Lower leg skin (tissue), 4 donors: ENCODE data around the gene KLF7. TPM values are rescaled to one million over a fixed set of nuclear protein-coding genes. Genes with fewer than 3 reads are reported as not detected.
A peak's percentile ranks its signal among the peaks of the same experiment; 100 is the strongest.

Experiments
- DNase-seq, 2 donors: peaks; one replicate each; pipeline ENCODE4 v3.0.0-alpha.2; 2019; ENCODE audit warnings: low spot score in 2 of 2
- H3K4me3 ChIP-seq: fragments of 200-600 bp; sonication (generic); 2 replicates; pipeline ENCODE4 v1.5.1; 2017; ENCODE audit warnings: mild to moderate bottlenecking, low read depth; ENCODE audit not compliant: poor library complexity, severe bottlenecking
- CTCF ChIP-seq, 3 donors: fragments of 450-650 bp; IDR thresholded peaks; one replicate each; pipeline ENCODE4 v1.5.1; 2016; ENCODE audit warnings: antibody characterized with exemption in 3 of 3, mild to moderate bottlenecking in 3 of 3, moderate library complexity in 2 of 3
- POLR2A ChIP-seq, 2 donors: fragments of 450-650 bp; IDR thresholded peaks; one replicate each; pipeline ENCODE4 v1.6.1; 2016 to 2017; ENCODE audit warnings: antibody characterized with exemption in 2 of 2, mild to moderate bottlenecking in 1 of 2, moderate library complexity in 1 of 2
- WGBS, 2 donors: methylation state at CpG; one replicate each; pipeline ENCODE4 v1.1.5; 2018; 5-methylcytosine and 5-hydroxymethylcytosine counted together
- intact Hi-C: fragments of 100-400 bp; cut with DNase I; formaldehyde crosslinking; loops from one replicate; pipeline ENCODE4 v1.15.0; 2023; ENCODE audit warnings: low total_unique reads
- total RNA-seq, 4 donors: library from RNA; depleted of rRNA; stranded (reverse); fragments of >200 nt; gene quantifications; one replicate each; pipeline ENCODE4 v1.1.0, GENCODE V29; 2016

Gene KLF7
- total RNA-seq, 4 donors from 2014 or later, result 10.7 to 26.4 (median 13.5) TPM

DNA sequence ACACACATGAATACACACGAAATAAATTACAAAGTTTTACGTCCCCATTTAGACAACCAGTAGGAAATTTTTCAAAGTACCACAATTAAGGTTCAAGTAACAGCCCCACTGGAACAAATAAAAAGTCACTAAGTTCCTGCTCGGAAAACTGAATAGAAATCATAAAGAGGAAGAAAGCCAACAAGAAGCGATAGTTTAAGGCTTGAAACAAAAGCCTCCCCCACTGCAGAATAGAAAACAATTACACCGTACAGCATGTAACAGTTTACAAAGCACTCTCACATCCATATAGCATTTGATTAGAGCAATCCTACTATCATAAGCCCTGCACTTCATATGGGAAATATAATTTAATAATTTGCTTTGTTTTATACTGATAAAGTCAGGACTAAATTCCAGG, 15.5 kb downstream of the KLF7 start:
- DNase-seq, result no peak
- 70% methylated on average over 5 of the region's 5 CpGs for WGBS, 2 donors
- TF ChIP-seq CTCF (IDR thresholded peaks at IDR 0.05) (no peak), POLR2A (IDR thresholded peaks at IDR 0.05) (no peak)
- intact Hi-C loops, result no loop called here
- no peak overlapping the region for H3K4me3 ChIP-seq

- 85 to 89% methylated on average over 7 of the region's 7 CpGs for WGBS, 2 donors
- TF ChIP-seq CTCF (IDR thresholded peaks at IDR 0.05) (no peak), POLR2A (IDR thresholded peaks at IDR 0.05) (no peak)
- H3K4me3 ChIP-seq, result no peak overlapping the region
- intact Hi-C loops, result no loop called here
- no peak for DNase-seq
Measured at GRCh38 chr2:207149249-207150213, 16.2 kb downstream of the KLF7 start.

GRCh38 chr2:207148020-207148419, 17.7 kb downstream of the KLF7 start:
- H3K4me3 ChIP-seq, result no peak overlapping the region
- intact Hi-C loops, result no loop called here
- 64 to 74% methylated on average over 2 of the region's 2 CpGs for WGBS, 2 donors
- TF ChIP-seq POLR2A (IDR thresholded peaks at IDR 0.05) (no peak), CTCF (IDR thresholded peaks at IDR 0.05) (no peak)
- DNase-seq, result no peak

DNA sequence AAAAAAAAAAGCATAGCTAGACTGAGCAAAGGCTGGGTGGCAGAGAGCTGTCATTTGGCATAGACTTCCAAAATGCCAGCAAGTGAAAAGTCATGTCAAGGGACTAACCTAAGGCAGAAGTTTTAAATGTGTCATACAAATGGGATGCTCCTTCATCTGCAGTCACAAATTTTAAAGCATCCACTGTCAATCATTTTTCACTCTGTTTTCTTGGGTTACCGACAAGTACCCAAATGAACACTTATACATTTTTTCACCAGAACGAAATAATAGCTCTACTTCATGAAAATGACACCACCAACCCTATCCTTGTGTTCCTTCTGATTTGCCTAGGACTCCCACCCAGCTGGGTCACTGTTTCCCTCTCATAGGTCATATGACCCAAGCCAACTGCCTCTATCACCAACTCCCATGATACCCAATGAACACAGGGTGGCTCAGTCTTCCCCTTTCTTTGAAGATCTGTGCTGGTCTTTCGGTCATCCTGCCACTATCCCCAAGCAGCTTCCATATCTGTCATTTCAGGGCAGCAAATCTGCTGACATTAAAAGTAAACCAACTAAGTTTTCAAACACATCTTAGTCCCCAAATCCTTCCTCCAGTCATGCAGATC, 21.5 kb downstream of the KLF7 start:
- intact Hi-C loops, result no loop called here
- DNase-seq, result no peak
- H3K4me3 ChIP-seq, result no peak overlapping the region
- no peak for TF ChIP-seq POLR2A (IDR thresholded peaks at IDR 0.05)
- no peak for TF ChIP-seq CTCF (IDR thresholded peaks at IDR 0.05)
- WGBS, 2 donors, result 82 to 84% methylated on average over 3 of the region's 3 CpGs

- WGBS, 2 donors, result 41 to 43% methylated on average over 13 of the region's 13 CpGs
- H3K4me3 ChIP-seq, result no peak overlapping the region
- TF ChIP-seq POLR2A (IDR thresholded peaks at IDR 0.05), result no peak
- TF ChIP-seq CTCF (IDR thresholded peaks at IDR 0.05), result no peak
- DNase-seq, result peak; percentile 84 to 93
- intact Hi-C loops, result no loop called here
Measured at GRCh38 chr2:207143215-207144172, 22.3 kb downstream of the KLF7 start.
